Parathyroid adenoma (tissue), 2 donors: ENCODE measurements around the gene TRERF1.

Experiments
- H2AFZ ChIP-seq: fragments of 300-600 bp; sonication (generic); one replicate; pipeline ENCODE4 v1.7.0; 2017; ENCODE audit warnings: antibody characterized with exemption, mild to moderate bottlenecking
- H3K27ac ChIP-seq: fragments of 300-600 bp; sonication (generic); one replicate; pipeline ENCODE4 v1.7.0; 2017
- H3K27me3 ChIP-seq: fragments of 300-600 bp; sonication (generic); one replicate; pipeline ENCODE4 v1.7.0; 2017; ENCODE audit warnings: low read length; ENCODE audit not compliant: control insufficient read depth, insufficient read depth
- H3K36me3 ChIP-seq: fragments of 300-600 bp; sonication (generic); one replicate; pipeline ENCODE4 v1.7.0; 2017; ENCODE audit warnings: low read length; ENCODE audit not compliant: control insufficient read depth, insufficient read depth
- H3K4me1 ChIP-seq: fragments of 300-600 bp; sonication (generic); one replicate; pipeline ENCODE4 v1.7.0; 2017; ENCODE audit warnings: control low read depth
- H3K4me2 ChIP-seq: fragments of 300-600 bp; sonication (generic); one replicate; pipeline ENCODE4 v1.7.0; 2017; ENCODE audit warnings: low read length
- H3K4me3 ChIP-seq: fragments of 300-600 bp; sonication (generic); one replicate; pipeline ENCODE4 v1.7.0; 2017; ENCODE audit warnings: low read depth, low read length
- H3K79me2 ChIP-seq: fragments of 300-600 bp; sonication (generic); one replicate; pipeline ENCODE4 v1.7.0; 2017; ENCODE audit warnings: control low read depth
- H3K9ac ChIP-seq: fragments of 300-600 bp; sonication (generic); one replicate; pipeline ENCODE4 v1.7.0; 2017; ENCODE audit warnings: mild to moderate bottlenecking
- H3K9me3 ChIP-seq: fragments of 300-600 bp; sonication (generic); one replicate; pipeline ENCODE4 v1.7.0; 2017; ENCODE audit warnings: low read length; ENCODE audit not compliant: control insufficient read depth
- TF ChIP-seq, protein P1 (sequence below): fragments of 300-600 bp; sonication (generic); IDR thresholded peaks from one replicate; pipeline ENCODE4 v1.7.0; 2017; ENCODE audit warnings: antibody characterized with exemption, mild to moderate bottlenecking
- donor health status: primary hyperparathyroidism.

TRERF1 gene

GRCh38 chr6:42278131-42278853, 173.4 kb downstream of the TRERF1 start:
- Histone ChIP-seq H3K27me3 (no peaks in the 10 kb centered on the region), H3K9me3 (no peaks in the 10 kb centered on the region), H3K9ac (no peak overlapping the region), H3K79me2 (peaks cover 4% of the 10 kb centered on the region), H3K27ac (no peak overlapping the region), H3K4me1 (no peaks in the 10 kb centered on the region), H3K4me2 (no peak overlapping the region), H3K4me3 (no peak overlapping the region), H2AFZ (no peak overlapping the region), H3K36me3 (no peaks in the 10 kb centered on the region)
- TF ChIP-seq, protein P1, sequence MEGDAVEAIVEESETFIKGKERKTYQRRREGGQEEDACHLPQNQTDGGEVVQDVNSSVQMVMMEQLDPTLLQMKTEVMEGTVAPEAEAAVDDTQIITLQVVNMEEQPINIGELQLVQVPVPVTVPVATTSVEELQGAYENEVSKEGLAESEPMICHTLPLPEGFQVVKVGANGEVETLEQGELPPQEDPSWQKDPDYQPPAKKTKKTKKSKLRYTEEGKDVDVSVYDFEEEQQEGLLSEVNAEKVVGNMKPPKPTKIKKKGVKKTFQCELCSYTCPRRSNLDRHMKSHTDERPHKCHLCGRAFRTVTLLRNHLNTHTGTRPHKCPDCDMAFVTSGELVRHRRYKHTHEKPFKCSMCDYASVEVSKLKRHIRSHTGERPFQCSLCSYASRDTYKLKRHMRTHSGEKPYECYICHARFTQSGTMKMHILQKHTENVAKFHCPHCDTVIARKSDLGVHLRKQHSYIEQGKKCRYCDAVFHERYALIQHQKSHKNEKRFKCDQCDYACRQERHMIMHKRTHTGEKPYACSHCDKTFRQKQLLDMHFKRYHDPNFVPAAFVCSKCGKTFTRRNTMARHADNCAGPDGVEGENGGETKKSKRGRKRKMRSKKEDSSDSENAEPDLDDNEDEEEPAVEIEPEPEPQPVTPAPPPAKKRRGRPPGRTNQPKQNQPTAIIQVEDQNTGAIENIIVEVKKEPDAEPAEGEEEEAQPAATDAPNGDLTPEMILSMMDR = no peak

- Histone ChIP-seq H3K4me3 (no peak overlapping the region), H3K36me3 (no peaks in the 10 kb centered on the region), H2AFZ (no peak overlapping the region), H3K4me1 (no peaks in the 10 kb centered on the region), H3K79me2 (no peaks in the 10 kb centered on the region), H3K9ac (no peak overlapping the region), H3K27ac (no peak overlapping the region), H3K4me2 (no peak overlapping the region), H3K9me3 (no peaks in the 10 kb centered on the region), H3K27me3 (no peaks in the 10 kb centered on the region)
- TF ChIP-seq, protein P1 = no peak
Measured at GRCh38 chr6:42276034-42276890, 175.5 kb downstream of the TRERF1 start.

DNA sequence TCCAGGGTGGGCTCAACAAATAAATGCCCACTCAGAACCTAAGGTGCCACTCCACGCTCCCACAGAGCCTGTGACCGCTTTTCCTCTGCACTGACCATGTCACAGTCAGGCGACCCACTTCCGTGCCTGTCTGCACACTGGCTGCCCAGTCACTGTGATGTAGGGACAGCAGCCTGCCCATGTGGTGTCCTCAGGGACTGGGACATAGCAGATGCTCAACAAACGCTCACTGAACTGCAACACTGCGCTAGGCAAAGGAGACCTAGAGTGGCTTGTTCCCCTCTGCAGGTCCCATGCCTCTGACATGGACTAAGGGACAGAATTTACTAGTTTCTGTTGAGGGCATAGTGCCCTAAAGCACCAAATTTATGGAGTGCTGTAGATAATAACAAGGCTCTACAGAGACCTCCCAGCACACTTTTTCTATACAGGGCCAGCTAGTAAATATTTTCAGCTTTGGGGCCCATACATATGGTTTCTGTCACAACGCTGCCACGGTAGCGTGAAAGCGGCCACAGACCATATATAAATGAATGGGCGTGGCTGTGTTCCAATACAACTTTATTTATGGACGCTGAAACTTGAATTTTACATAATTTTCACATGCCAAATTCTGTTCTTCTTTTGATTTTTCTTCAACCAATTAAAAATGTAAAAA, 176.2 kb downstream of the TRERF1 start:
- H3K27me3 ChIP-seq = no peaks in the 10 kb centered on the region
- H3K79me2 ChIP-seq = no peaks in the 10 kb centered on the region
- no peak overlapping the region for H3K4me3 ChIP-seq
- TF ChIP-seq, protein P1 = no peak
- no peaks in the 10 kb centered on the region for H3K4me1 ChIP-seq
- H3K4me2 ChIP-seq = no peak overlapping the region
- H2AFZ ChIP-seq = no peak overlapping the region
- H3K9me3 ChIP-seq = no peaks in the 10 kb centered on the region
- H3K9ac ChIP-seq = no peak overlapping the region
- H3K36me3 ChIP-seq = no peaks in the 10 kb centered on the region
- no peak overlapping the region for H3K27ac ChIP-seq

- no peak overlapping the region for H3K4me2 ChIP-seq
- no peaks in the 10 kb centered on the region for H3K36me3 ChIP-seq
- no peak overlapping the region for H3K27ac ChIP-seq
- H3K27me3 ChIP-seq = no peaks in the 10 kb centered on the region
- H3K9me3 ChIP-seq = no peaks in the 10 kb centered on the region
- no peak overlapping the region for H3K4me3 ChIP-seq
- no peak overlapping the region for H2AFZ ChIP-seq
- H3K4me1 ChIP-seq = no peaks in the 10 kb centered on the region
- H3K79me2 ChIP-seq = no peaks in the 10 kb centered on the region
- H3K9ac ChIP-seq = no peak overlapping the region
- TF ChIP-seq, protein P1 = no peak
Measured at GRCh38 chr6:42274898-42275297, 176.8 kb downstream of the TRERF1 start.
